Mammary epithelial cell (primary cell): Measurements from ENCODE around the gene NIPA2.

ENCODE experiments used
- EZH2 ChIP-seq: IDR thresholded peaks from 2 replicates; pipeline ENCODE4 v1.6.1; 2012; ENCODE audit warnings: low read length, inconsistent platforms, borderline replicate concordance
- TF ChIP-seq, protein P1 (sequence below), 2 donors: IDR thresholded peaks in 1 of 2; conservative IDR thresholded peaks in 1 of 2; 2 replicates each; pipeline ENCODE4 v1.5.1; 2011 to 2012; ENCODE audit warnings: inconsistent platforms in 2 of 2, low read length in 2 of 2, mild to moderate bottlenecking in 2 of 2, control low read depth in 1 of 2, low read depth in 1 of 2; ENCODE audit not compliant: insufficient read depth in 1 of 2; ENCODE audit errors: extremely low read depth in 1 of 2

DNA sequence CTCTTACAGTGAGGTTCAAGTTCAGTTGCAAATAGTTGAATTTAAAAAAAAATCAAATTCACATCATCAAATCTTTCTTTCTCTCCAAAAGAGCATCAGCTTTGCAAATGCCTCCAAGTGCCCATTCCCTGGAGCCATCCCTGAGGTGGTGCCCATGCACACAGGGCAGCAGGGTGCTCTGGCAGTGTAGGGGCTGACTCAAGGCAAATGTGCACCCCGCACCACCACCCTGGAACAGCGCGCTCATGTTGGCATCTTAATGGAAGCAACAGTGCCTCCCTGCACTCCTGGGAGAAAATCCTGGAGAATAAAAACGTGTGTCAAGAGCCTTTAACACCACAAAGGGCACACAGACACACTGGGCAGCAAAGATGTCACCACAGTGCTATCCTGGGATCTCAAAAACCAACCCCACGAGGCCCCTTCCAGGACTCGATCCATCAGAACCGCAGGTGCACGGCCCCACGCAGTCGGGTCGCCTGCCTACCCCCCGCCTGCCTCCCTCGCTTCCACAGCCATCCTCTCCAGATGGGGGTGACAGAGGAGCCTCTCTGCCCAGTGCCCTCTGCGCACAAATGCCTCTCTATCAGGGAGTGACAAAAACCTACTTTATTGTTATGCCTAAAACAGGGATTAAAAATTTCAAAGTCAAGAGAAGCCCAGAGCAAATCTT is 50.8 kb downstream of the NIPA2 start:
- TF ChIP-seq, protein P1, sequence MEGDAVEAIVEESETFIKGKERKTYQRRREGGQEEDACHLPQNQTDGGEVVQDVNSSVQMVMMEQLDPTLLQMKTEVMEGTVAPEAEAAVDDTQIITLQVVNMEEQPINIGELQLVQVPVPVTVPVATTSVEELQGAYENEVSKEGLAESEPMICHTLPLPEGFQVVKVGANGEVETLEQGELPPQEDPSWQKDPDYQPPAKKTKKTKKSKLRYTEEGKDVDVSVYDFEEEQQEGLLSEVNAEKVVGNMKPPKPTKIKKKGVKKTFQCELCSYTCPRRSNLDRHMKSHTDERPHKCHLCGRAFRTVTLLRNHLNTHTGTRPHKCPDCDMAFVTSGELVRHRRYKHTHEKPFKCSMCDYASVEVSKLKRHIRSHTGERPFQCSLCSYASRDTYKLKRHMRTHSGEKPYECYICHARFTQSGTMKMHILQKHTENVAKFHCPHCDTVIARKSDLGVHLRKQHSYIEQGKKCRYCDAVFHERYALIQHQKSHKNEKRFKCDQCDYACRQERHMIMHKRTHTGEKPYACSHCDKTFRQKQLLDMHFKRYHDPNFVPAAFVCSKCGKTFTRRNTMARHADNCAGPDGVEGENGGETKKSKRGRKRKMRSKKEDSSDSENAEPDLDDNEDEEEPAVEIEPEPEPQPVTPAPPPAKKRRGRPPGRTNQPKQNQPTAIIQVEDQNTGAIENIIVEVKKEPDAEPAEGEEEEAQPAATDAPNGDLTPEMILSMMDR (conservative IDR thresholded peaks at IDR 0.05 in 1 of 2, IDR thresholded peaks at IDR 0.05 in 1 of 2; ENCODE audit: extremely low read depth in 1 of 2, insufficient read depth in 1 of 2, low read depth in 1 of 2, low read length in 2 of 2) = no peak
- TF ChIP-seq EZH2 = no peak
